ENCODE measurements around the gene STN1.

DNA sequence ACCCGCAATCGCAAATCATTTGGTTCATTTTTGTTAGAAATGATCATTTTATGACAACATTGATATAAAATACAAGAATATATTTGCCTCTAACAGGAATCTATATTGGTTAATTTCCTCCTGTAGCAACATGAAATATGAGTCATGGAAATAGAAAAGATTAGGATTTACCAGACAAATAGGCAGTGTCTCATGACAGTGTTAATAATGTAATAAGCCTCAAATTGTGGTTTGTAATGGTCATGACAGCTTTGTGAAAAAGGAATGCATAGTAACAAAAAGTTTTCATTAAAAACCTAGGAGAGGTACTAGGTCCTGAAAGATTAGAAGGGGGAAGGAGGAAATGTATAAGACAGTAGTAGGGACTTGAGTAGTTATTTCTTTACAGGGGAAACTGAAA is 41.0 kb upstream of the STN1 start:
- TF ChIP-seq CTCF (conservative IDR thresholded peaks at IDR 0.05; ENCODE audit: low read depth, low read length) = no peak
- TF ChIP-seq EZH2 (IDR thresholded peaks at IDR 0.05; ENCODE audit: borderline replicate concordance, low read depth, low read length, poor library complexity, severe bottlenecking) = no peak

Data from A673 (cell line).